C4-2B (cell line): ENCODE measurements around the gene ME3.

Experiments
- CTCF ChIP-seq: fragments of 450-650 bp; conservative IDR thresholded peaks from 2 replicates; pipeline ENCODE4 v1.5.1; 2017; ENCODE audit warnings: mild to moderate bottlenecking
- ZFX ChIP-seq: fragments of 450-650 bp; IDR thresholded peaks from 2 replicates; pipeline ENCODE4 v1.6.1; 2017

- TF ChIP-seq CTCF = no peak
- no peak for TF ChIP-seq ZFX
These were observed 11.7 kb downstream of the ME3 start for GRCh38 chr11:86660736-86661135.
